HEK293T (cell line): Measurements from ENCODE around the gene ERC2.

ENCODE experiments used
- ARNT ChIP-seq: fragments of 450-650 bp; IDR thresholded peaks from 2 replicates; pipeline ENCODE4 v1.6.1; 2017; ENCODE audit warnings: mild to moderate bottlenecking
- BHLHE40 ChIP-seq: fragments of 450-650 bp; IDR thresholded peaks from 2 replicates; pipeline ENCODE4 v1.6.1; 2016; ENCODE audit warnings: mild to moderate bottlenecking, moderate library complexity, borderline replicate concordance
- ELF4 ChIP-seq: fragments of 450-650 bp; IDR thresholded peaks from 2 replicates; pipeline ENCODE4 v1.6.1; 2017; ENCODE audit warnings: antibody characterized with exemption
- FOXA1 ChIP-seq: fragments of 450-650 bp; IDR thresholded peaks from 2 replicates; pipeline ENCODE4 v1.6.1; 2016; ENCODE audit warnings: mild to moderate bottlenecking
- FOXM1 ChIP-seq: fragments of 450-650 bp; IDR thresholded peaks from 2 replicates; pipeline ENCODE4 v1.6.1; 2017; ENCODE audit warnings: mild to moderate bottlenecking, borderline replicate concordance
- HDGF ChIP-seq: fragments of 450-650 bp; IDR thresholded peaks from 2 replicates; pipeline ENCODE4 v1.6.1; 2017; ENCODE audit warnings: antibody characterized with exemption, borderline replicate concordance
- LEF1 ChIP-seq: fragments of 450-650 bp; IDR thresholded peaks from 2 replicates; pipeline ENCODE4 v1.6.1; 2017; ENCODE audit warnings: mild to moderate bottlenecking, borderline replicate concordance
- NFRKB ChIP-seq: fragments of 450-650 bp; IDR thresholded peaks from 2 replicates; pipeline ENCODE4 v1.6.1; 2016; ENCODE audit warnings: mild to moderate bottlenecking, moderate library complexity
- SP1 ChIP-seq: fragments of 450-650 bp; IDR thresholded peaks from 2 replicates; pipeline ENCODE4 v1.6.1; 2017
- ZNF384 ChIP-seq: fragments of 450-650 bp; IDR thresholded peaks from 2 replicates; pipeline ENCODE4 v1.6.1; 2016
- TF ChIP-seq, protein P1 (sequence below): fragments of 450-650 bp; IDR thresholded peaks from 2 replicates; pipeline ENCODE4 v1.6.1; 2016

DNA sequence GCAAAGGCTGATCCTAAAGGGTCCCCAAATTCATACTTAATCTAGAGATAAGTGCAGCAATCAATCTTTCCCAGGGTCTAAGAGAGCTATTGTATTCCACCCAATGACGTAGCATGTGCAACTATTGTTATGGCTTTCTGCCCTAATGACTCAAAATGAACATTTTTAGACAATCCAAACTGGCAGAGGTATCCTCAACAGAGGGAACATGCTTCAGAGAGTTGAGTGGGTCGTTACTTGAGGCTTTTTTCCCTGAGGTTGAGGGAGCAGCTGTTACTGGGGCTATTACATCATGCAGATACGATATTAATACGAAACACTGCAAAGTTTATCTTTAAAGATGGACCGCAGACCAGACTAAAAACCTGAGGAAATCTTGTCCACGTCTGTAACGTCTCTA lies 702.9 kb downstream of the ERC2 start:
- TF ChIP-seq BHLHE40, result no peak
- no peak for TF ChIP-seq FOXM1
- no peak for TF ChIP-seq HDGF
- no peak for TF ChIP-seq NFRKB
- TF ChIP-seq LEF1, result no peak
- TF ChIP-seq FOXA1, result no peak
- no peak for TF ChIP-seq SP1
- TF ChIP-seq, protein P1, sequence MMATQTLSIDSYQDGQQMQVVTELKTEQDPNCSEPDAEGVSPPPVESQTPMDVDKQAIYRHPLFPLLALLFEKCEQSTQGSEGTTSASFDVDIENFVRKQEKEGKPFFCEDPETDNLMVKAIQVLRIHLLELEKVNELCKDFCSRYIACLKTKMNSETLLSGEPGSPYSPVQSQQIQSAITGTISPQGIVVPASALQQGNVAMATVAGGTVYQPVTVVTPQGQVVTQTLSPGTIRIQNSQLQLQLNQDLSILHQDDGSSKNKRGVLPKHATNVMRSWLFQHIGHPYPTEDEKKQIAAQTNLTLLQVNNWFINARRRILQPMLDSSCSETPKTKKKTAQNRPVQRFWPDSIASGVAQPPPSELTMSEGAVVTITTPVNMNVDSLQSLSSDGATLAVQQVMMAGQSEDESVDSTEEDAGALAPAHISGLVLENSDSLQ, result no peak
- no peak for TF ChIP-seq ZNF384
- TF ChIP-seq ELF4, result no peak
- no peak for TF ChIP-seq ARNT
